Osteoblast (primary cell): Measurements from ENCODE around the gene MMD2. TPM values are rescaled to one million over a fixed set of nuclear protein-coding genes. Genes with fewer than 3 reads are reported as not detected.

Experiments
- DNase-seq: peaks from one replicate; pipeline ENCODE4 v3.0.0; 2011; ENCODE audit warnings: low spot score, mixed read lengths; ENCODE audit not compliant: insufficient read length; ENCODE audit errors: missing footprints
- H2AFZ ChIP-seq: 2 replicates; pipeline ENCODE4 v1.6.0; 2011; ENCODE audit warnings: mild to moderate bottlenecking, low read length
- H3K27ac ChIP-seq: 2 replicates; pipeline ENCODE4 v1.5.1; 2011; ENCODE audit warnings: mild to moderate bottlenecking, low read depth, low read length, moderate library complexity
- H3K27me3 ChIP-seq: 2 replicates; pipeline ENCODE4 v1.6.0; 2012; ENCODE audit warnings: mild to moderate bottlenecking, control low read depth, inconsistent platforms, low read length, moderate library complexity; ENCODE audit not compliant: insufficient read depth
- H3K36me3 ChIP-seq: 2 replicates; pipeline ENCODE4 v1.5.1; 2011; ENCODE audit warnings: mild to moderate bottlenecking, low read length, control low read depth, moderate library complexity; ENCODE audit not compliant: insufficient read depth
- H3K4me1 ChIP-seq: 2 replicates; pipeline ENCODE4 v1.5.1; 2011; ENCODE audit warnings: mild to moderate bottlenecking, low read length, control low read depth, moderate library complexity; ENCODE audit not compliant: insufficient read depth
- H3K4me2 ChIP-seq: 2 replicates; pipeline ENCODE4 v1.6.0; 2011; ENCODE audit warnings: mild to moderate bottlenecking, low read length; ENCODE audit not compliant: insufficient read depth
- H3K4me3 ChIP-seq: fragments of 200-600 bp; sonication (generic); 3 replicates; pipeline ENCODE4 v1.5.1; 2012; ENCODE audit warnings: mild to moderate bottlenecking, low read length, inconsistent platforms; ENCODE audit not compliant: insufficient read depth
- H3K79me2 ChIP-seq: 2 replicates; pipeline ENCODE4 v1.6.0; 2012; ENCODE audit warnings: mild to moderate bottlenecking, low read length, control low read depth, inconsistent platforms; ENCODE audit not compliant: insufficient read depth
- H3K9me3 ChIP-seq: 2 replicates; pipeline ENCODE4 v1.5.1; 2011; ENCODE audit warnings: low read depth, low read length, control low read depth
- H4K20me1 ChIP-seq: 2 replicates; pipeline ENCODE4 v1.6.0; 2012; ENCODE audit warnings: mild to moderate bottlenecking, low read length, control low read depth; ENCODE audit not compliant: insufficient read depth
- total RNA-seq: library from RNA; depleted of rRNA; stranded (reverse); fragments of >200 nt; gene quantifications from 2 replicates; pipeline ENCODE4 v1.2.3, GENCODE V29; 2012
- TF ChIP-seq, protein P1 (sequence below): IDR thresholded peaks from 2 replicates; pipeline ENCODE4 v1.5.1; 2011; ENCODE audit warnings: mild to moderate bottlenecking, low read depth, low read length, moderate library complexity; ENCODE audit errors: extremely low read depth

Gene MMD2
- total RNA-seq, 1 donor, result not detected

DNA sequence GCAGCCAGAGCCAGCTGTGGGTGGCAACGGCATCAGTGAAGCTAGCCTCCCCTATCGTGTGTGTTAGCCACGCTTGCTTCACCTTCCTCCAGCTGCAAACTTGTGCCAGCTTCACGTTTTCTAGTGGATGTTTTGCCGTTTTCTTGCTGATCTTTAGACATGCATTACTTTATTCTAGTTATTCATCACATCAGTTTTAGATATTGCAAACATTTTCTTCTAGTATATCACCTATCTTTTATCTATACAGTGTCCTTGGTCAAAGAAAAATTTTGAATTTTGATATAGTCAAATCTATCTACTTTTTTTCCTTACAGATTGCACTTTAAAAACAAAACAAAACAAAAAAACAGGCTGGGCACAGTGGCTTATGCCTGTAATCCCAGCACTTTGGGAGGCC lies 90.5 kb downstream of the MMD2 start:
- H3K27ac ChIP-seq, result no peak overlapping the region
- no peak overlapping the region for H3K4me3 ChIP-seq
- TF ChIP-seq, protein P1, sequence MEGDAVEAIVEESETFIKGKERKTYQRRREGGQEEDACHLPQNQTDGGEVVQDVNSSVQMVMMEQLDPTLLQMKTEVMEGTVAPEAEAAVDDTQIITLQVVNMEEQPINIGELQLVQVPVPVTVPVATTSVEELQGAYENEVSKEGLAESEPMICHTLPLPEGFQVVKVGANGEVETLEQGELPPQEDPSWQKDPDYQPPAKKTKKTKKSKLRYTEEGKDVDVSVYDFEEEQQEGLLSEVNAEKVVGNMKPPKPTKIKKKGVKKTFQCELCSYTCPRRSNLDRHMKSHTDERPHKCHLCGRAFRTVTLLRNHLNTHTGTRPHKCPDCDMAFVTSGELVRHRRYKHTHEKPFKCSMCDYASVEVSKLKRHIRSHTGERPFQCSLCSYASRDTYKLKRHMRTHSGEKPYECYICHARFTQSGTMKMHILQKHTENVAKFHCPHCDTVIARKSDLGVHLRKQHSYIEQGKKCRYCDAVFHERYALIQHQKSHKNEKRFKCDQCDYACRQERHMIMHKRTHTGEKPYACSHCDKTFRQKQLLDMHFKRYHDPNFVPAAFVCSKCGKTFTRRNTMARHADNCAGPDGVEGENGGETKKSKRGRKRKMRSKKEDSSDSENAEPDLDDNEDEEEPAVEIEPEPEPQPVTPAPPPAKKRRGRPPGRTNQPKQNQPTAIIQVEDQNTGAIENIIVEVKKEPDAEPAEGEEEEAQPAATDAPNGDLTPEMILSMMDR, result no peak
- no peak overlapping the region for H3K4me2 ChIP-seq
- no peak overlapping the region for H2AFZ ChIP-seq
- no peaks in the 10 kb centered on the region for H3K79me2 ChIP-seq
- H3K36me3 ChIP-seq, result no peaks in the 10 kb centered on the region
- no peaks in the 10 kb centered on the region for H4K20me1 ChIP-seq
- peaks cover 2% of the 10 kb centered on the region for H3K9me3 ChIP-seq
- H3K27me3 ChIP-seq, result no peaks in the 10 kb centered on the region
- no peaks in the 10 kb centered on the region for H3K4me1 ChIP-seq
- no peak for DNase-seq

DNA sequence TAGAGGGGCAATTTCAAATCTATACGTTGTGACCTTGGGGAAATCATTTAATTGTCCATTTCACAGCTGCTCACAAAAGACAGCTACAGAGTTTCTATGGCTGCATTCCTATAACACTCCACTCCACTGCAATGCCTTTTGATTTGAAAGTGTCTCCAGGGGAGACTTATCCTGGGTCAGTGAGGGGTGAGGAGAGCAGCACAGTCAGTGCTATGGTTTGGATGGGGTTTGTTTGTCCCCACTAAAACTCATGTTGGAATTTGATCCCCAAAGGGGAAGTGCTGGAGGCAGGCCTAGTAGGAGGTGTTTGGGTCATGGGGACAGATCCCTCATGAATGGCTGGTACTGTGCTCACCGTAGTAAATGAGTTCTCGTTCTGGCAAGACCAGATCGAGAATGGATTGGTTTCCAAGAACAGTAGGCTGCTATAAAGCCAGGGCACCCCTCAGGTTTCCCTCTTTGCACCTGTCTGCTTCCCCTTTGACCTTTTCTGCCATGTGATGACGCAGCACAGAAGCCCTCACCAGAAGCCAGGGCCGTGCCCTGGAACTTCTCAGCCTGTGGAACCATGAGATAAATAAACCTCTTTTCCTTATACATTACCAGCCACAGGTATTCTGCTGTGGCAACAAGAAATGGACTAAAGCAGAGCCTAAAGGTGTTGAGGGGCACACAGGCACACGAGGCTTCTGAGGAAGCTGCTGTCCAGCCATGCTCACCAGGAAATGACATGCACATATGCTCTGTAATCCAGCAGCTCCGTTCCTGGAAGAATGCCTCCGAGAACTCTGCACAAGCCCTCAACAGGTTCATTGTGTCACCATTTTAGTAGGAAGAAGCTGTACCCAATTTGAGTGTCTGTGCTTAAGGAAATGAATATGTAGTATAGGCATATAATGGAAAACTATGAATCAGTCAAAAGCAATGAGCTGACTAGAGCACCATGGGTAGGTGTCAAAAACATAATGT lies 92.2 kb downstream of the MMD2 start:
- no peaks in the 10 kb centered on the region for H3K36me3 ChIP-seq
- no peak overlapping the region for H3K4me2 ChIP-seq
- H3K79me2 ChIP-seq, result no peaks in the 10 kb centered on the region
- peak; percentile 54 for DNase-seq
- H3K4me3 ChIP-seq, result no peak overlapping the region
- no peak overlapping the region for H2AFZ ChIP-seq
- TF ChIP-seq, protein P1, result no peak
- no peaks in the 10 kb centered on the region for H4K20me1 ChIP-seq
- H3K27ac ChIP-seq, result no peak overlapping the region
- H3K9me3 ChIP-seq, result peaks cover 2% of the 10 kb centered on the region
- no peaks in the 10 kb centered on the region for H3K27me3 ChIP-seq
- no peaks in the 10 kb centered on the region for H3K4me1 ChIP-seq

DNA sequence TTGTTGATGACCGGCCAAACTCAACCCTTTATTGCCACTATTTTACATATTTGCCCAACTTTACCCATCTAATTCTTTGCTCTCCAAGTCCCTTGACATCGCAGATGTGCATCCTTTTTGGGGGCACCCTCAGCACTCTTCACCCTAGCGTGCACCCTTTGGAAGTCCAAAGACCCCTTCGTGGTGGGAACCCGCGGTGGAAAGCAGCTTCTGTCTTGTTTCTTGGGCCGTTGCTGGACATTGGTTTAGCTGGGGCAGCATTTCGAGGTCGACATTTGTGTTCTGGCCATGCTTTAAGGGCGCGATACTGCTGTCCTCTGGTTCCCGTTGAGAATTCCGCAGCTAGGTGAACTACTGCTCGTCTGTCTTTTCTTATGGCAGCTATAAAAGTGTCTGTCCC lies 96.8 kb downstream of the MMD2 start:
- Histone ChIP-seq H3K79me2 (no peaks in the 10 kb centered on the region), H3K4me3 (peak overlapping the region; percentile 40), H3K9me3 (peaks cover 2% of the 10 kb centered on the region), H3K27me3 (no peaks in the 10 kb centered on the region), H2AFZ (no peak overlapping the region), H3K4me2 (no peak overlapping the region), H4K20me1 (no peaks in the 10 kb centered on the region), H3K4me1 (no peaks in the 10 kb centered on the region), H3K36me3 (no peaks in the 10 kb centered on the region), H3K27ac (no peak overlapping the region)
- TF ChIP-seq, protein P1, result no peak
- no peak for DNase-seq

DNA sequence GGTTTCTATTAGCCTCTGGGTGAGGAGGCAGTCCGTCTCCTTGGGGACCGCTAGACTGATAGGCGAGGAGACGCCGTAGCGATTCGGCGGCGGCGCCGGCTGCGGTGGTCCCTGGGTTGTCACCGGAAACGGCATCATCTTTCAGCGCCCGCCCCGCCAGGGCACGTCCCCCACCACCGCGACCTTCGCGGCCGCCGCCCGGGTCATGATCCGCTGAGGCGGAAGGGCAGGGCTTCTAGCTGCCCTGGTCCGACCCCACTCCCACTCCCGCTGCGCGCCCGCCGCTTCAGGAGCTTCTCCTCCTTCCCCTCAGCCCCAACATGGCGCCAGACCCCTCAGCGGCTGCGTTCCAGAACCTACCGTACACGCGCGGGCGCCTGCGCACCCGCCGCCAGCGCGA lies 97.3 kb downstream of the MMD2 start, which contains the start of gene PAPOLB:
PAPOLB (minus strand) TSS at position 358 of the 400 bp plus-strand sequence; CDS start at position 138, 220 bp downstream.
- Histone ChIP-seq H3K4me1 (no peaks in the 10 kb centered on the region), H3K27me3 (no peaks in the 10 kb centered on the region), H3K36me3 (no peaks in the 10 kb centered on the region), H4K20me1 (no peaks in the 10 kb centered on the region), H3K27ac (no peak within 1 kb of the TSS), H2AFZ (no peak within 1 kb of the TSS), H3K79me2 (no peaks in the 10 kb centered on the region), H3K4me3 (peak within 1 kb of the TSS; percentile 40), H3K4me2 (no peak within 1 kb of the TSS), H3K9me3 (peaks cover 2% of the 10 kb centered on the region)
- TF ChIP-seq, protein P1, result no peak
- no peak for DNase-seq
